Activated T-cell treated with anti-CD3 and anti-CD28 coated beads, Interleukin-2, amount 50 U/mL, for 48 hours (primary cell): ENCODE data around the gene OR7A5.
A peak's percentile ranks its signal among the peaks of the same experiment; 100 is the strongest.
"Not testable (repeated sequence)": the region's sequence is repeated elsewhere in the genome, so short reads cannot be mapped to it uniquely, and the experiment has no call there.

Source experiments
- DNase-seq, 2 experiments: peaks; one replicate each; pipeline ENCODE4 v3.0.0-alpha.2; 2020

OR7A5 gene

DNA sequence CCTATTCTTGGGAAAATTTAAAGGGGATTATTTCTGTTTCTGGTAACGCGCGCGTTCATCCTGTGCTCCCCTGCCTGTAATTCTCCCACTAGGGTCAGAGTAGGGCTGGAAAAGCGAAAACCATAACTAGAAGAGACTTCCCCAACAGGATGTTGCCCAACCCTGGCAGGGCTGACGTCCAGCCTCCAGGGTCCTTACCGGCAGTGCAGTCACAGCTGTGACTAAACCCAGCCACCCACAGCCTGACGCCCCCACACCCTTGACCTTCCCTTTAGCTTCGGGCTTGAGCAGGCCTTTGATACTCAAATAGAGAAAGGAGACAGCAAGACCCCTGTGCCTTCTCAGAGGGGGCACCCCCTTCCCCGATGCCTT lies 50.3 kb downstream of the OR7A5 start:
- DNase-seq, result peak; percentile 53 to 63

DNA sequence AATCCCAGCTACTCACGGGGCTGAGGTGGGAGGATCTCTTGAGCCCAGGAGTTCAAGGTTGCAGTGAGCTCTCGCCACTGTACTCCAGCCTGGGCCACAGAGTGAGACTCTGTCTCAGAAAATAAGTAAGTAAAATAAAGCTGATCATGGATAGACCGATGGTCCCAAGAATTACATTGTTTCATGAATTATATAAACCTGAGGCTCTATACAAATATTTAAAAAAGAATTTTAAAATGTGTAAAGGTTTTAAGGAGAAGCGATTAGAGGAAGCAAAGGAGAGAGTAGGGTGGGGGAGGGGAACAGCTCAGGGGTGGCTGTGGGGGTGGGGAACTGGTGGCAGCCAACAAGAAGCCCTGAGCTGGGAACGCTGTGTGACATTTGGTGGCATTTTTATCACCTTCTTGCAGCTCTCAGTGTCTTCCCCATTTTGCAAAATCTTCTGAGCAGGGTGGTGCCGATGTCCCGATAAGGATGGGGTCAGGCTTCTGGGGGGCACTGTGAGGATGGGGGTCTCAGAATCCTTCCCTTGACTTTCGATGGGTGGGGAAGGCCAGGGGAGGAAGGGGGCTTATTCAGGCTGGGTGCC lies 51.5 kb downstream of the OR7A5 start:
- not testable (repeated sequence) for DNase-seq

DNA sequence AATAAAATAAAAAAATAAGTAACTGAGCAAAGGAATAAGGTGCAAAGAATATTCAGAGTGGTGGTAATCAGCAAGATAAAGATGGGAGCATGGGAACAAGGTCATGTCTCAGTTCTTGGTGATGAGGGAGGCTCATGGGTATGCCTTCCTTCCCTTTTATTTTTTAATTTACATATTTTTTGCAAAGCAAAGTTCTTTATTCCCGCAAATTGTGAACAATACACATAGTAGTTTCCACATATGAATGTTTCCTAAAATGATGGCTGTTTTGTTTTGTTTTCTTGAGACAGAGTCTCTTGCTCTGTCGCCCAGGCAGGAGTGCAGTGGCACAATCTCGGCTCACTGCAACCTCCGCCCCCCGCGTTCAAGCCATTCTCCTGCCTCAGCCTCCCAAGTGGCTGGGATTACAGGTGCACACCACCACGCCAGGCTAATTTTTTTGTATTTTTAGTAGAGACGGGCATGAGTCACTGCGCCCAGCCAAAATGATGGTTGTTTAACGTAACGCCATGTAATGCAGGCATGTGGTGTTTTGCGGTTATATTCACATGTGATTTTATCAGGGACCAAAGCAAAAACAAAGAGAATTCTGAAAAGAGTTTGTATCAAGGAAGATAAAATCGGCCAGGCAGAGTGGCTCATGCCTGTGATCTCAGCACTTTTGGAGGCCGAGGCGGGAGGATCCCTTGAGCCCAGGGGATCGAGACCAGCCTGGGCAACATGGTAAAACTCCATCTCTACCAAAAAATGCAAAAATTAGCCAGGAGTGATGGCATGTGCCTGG lies 52.2 kb downstream of the OR7A5 start:
- DNase-seq, result no peak

DNA sequence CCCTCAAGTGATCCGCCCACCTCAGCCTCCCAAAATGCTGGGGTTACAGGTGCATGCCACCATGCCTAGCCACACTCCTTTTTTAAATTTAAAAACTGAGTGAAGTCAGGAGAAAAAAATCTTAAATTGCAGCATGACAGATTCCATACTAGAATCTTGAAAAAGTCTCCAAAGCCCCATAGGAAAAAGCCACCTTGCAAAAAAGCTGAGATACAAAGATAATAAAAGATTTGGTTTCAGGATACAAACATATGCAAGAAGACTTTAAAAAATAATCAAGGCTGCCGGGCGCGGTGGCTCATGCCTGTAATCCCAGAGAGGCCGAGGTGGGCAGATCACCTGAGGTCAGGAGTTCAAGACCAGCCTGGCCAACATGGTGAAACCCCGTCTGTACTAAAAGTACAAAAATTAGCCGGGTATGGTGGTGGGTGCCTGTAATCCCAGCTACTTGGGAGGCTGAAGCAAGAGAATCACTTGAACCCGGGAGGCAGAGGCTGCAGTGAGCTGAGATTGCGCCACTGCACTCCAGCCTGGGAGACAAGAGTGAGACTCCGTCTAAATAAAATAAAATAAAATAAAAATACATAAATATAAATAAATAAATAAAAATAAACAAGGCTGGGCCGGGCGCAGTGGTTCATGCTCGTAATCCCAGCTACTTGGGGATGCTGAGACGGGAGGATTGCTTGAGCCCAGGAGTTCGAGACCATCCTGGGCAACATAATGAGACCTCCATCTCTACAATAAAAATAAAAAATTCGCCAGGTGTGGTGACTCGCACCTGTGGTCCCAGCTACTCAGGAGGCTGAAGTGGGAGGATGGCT lies 53.1 kb downstream of the OR7A5 start:
- not testable (repeated sequence) for DNase-seq

DNA sequence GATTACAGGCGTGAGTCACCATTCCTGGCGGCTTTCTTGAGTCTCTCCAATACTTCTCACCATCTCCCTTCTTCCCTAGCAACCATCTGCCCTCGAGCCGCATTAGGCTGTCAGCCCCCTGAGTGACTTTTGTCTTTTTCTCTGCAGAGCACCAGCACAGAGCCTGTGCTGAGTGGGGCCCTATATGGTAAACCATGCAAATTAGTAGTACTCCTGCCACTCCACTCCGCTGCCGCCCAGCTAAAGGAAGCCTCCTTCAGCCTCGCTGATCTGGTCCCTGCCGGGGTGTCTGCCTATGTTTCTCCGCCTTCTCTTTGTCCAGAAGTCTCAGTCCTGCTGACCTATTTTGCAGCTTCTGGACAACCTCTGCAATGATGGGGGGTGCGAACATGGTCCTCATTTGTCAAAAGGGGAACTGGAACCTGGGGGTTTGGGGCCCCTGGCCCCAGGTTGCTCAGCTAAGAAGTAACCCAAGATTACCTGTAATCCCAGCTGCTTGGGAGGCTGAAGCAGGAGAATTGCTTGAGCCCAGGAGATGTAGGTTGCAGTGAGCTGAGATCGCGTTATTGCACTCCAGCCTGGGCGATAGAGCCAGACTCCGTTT lies 54.3 kb downstream of the OR7A5 start:
- DNase-seq, result not testable (repeated sequence)

DNA sequence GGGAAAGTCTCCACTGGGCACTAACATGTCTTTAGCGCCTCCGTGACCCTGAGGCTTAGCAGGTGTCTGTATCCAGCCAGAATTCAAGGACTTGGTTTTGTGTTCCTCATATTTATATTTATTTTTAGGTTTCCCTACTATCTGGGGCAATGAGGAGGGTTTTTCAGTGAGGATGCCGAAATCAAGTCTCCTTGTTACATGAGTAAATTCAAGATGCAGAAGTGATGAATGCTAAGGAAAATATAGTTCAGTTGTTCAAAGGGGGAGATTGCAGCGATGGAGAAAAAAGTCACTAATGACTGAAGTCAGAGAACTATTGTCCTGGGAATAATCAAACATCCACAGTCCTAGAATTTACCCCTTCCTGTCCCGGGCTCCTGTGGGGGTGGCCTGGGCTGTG lies 55.8 kb downstream of the OR7A5 start:
- DNase-seq, result no peak

DNA sequence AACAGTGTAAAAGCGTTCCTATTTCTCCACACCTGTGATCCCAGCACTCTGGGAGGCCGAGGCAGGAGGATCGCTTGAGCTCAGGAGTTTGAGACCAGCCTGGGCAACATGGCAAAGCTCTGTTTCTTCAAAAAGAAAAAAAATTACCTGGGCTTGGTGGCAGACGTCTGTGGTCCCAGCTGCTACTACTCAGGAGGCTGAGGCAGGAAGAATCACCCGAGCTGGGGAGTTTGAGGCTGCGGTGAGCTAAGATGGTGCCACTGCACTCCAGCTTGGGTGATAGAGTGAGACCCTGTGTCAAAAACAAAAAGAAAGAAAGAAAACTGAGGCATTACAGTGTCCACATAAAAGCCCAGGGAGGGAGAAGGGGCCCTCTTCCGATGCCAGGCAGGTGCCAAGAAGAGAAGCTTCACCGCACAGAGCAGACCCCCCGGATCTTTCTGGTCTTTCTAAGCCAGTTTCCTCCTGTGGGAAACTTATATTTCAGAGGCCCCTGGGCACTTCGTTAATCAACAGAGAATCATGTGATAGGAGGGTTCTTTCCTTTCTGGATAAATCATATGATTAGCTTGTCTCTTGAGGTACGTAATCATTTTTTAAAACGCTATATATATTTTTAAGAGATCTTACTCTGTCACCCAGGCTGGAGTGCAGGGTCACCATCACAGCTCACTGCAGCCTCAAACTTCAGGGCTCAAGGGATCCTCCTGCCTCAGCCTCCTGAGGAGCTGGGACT lies 56.7 kb downstream of the OR7A5 start, which contains the start of gene ADGRE2:
Gene ADGRE2, minus strand, starts transcription at position 451 of the 736 bp plus-strand sequence. CDS start 1,804 bp downstream, outside the sequence.
- DNase-seq, result not testable (repeated sequence)

DNA sequence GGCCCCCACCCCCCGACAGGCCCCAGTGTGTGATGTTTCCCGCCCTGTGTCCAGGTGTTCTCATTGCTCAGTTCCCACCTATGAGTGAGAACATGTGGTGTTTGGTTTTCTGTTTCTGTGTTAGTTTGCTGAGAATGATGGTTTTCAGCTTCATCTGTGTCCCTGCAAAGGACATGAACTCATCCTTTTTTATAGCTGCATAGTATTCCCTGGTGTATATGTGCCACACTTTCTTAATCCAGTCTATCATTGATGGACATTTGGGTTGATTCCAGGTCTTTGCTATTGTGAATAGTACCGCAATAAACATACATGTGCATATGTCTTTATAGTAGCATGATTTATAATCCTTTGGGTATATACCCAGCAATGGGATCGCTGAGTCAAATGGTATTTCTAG lies 57.3 kb downstream of the OR7A5 start:
- DNase-seq, result not testable (repeated sequence)
